GM21528 (cell line): ENCODE data around the gene TYRP1.

Experiments used
- ATAC-seq: cut with Tn5 transposase; IDR thresholded peaks from one replicate; pipeline ENCODE4 v1.9.1; 2021; ENCODE audit warnings: mild to moderate bottlenecking, moderate library complexity; ENCODE audit not compliant: unreplicated experiment, low FRiP score

TYRP1 gene

DNA sequence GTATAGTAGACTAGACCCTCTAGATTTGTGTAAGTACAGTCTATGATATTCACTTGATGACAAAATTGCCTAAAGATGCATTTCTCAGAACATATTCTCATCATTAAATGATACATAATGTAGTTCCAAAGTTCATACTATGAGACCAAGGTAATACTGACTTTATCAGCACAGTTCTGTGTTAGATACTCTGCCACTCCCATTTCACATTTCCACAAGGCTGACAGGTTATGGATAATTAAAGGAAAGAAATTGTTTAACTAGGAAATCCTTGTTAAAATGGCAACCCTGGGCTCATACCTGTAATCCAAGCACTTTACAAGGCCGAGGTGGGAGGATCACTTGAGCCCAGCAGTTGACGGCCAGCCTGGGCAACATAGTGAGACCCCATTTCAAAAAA is 33.6 kb downstream of the TYRP1 start:
- ATAC-seq, result no peak

DNA sequence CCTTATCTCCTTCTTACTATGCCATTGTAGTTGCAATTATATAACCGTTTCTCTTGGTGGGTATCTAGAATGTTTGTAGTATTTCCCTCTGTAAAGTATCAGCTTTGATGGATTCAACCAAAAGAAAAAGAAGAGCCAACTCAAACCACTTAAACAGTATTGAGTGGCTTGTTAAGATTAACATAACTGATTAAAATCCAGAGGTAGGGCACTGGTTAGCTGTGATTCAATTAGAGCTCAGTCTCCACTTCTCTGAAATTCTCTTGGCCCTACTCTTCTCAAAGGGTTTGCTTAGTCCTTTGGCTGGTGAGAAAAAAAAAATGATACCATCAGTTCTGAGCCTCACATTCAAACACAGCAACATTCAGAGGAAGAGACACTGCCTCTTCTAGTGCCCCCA is 37.0 kb downstream of the TYRP1 start:
- ATAC-seq, result no peak

DNA sequence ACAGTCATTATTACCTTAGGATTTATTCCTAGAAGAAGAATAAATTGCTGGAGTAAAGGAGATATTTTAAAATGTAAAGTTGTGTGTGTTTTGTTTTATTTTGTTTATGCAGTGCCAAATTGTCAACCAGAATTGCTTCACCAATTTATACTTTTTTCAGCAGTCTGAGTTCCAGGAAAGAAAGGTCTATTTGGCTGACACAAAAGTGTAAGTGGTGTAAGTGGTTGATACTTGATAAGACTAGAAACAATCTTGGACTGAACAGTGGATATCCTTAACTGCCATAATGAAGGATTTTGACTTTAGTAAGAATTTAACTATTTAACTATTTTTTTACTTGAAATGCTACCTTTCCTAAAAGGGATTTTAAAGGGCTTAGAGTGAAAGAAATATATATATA is 37.7 kb downstream of the TYRP1 start:
- ATAC-seq, result no peak

DNA sequence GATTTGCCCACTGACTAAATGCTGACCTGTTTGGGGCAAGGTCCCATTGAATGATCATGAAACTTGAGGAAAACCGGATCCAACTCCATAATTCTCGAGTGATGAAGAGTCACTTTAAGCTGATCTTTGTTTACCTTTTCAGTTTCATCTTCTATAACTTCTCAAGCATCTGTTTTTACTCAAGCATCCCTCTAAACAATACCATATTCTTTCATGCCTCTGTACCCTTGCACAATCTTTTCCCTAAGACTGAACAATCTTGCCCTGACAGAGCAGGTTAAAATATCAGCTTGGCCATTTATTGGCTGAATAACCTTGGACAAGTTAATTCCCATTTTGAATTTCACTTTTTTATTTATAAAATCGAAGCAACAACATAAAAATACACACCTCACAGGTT is 39.8 kb downstream of the TYRP1 start:
- ATAC-seq, result no peak

DNA sequence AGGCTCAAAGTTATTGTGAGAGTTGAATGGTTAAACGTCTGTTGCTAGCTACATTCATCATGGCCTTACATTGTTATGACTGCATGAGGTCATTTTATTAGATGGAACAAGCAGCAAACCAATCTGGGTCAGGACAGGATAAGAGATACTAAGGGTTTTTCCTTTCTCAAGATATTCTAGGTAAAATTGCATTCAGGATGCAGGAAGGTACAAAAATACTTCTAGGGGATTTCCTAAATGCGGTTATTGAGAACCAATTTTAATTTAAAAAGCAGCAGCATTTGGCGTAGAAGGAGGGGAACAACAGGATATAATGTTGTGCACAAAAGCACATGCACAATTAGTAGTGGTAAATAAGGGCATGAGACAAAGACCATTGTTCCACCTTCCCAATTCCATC is 42.5 kb downstream of the TYRP1 start:
- no peak for ATAC-seq

DNA sequence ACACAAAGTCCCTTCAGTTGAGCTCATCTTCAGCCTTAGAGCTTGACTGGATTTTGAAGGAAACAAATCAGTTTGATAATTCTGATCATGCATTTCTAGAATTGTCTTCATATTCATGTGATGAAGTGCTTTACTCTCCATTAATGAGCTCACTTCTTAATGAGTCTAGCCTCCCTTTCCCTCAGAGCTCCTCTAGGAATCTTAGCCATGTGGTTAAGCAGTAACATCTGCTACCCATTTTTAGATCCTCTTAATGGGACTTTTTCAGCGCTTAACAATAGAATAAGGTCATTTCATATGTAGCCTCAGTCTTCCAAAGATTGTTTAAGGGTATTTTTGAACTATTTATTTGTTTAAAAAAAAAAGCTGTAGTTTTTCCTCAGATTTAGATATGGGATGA is 44.7 kb downstream of the TYRP1 start:
- no peak for ATAC-seq

DNA sequence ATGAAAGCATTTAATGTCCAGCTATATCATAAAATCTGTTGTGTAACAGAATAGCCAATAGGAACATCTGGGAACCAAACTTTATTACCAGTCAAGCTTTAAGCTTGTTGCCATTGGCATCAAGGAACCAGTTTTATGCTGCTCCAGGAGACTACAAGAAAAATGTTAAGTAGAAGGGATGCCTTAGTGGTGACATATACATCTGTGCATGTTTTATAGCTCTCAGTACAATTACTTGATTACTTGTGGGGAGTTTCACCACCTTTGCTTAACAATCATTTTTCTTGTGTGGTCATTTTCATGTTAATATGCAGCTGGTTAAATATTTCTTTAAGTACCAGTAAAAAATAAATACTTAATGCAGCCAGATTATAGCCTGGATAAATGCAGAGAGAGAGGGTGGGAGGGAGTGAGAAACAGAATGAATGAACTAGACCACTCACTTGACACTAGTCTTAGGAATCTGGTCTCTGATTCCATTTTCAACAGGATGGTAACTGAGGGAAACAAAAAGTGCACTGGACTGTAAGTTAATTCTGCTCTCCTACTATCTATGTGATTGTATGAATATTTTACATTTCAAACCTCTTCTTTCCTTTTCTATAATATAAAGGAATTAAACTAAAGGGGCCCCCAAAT is 45.9 kb downstream of the TYRP1 start:
- ATAC-seq, result no peak

DNA sequence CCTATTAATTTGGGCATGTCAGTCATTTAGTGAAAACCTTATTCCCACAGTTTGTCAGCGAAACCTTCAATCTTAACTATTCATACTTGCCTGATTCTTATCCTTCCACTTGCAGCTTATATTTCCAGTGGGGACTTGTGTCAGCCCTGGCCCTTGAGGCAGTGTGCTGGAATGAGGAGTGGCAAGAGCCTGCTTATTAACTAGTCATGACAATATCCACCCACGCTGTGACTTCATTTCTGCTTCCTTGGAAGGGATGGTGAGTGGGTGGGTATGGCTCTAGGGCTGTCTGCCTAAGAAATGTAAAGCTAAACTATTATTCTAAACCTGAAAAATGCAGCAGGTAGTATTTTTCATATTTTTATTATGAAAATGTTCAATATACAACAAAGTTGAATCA is 47.7 kb downstream of the TYRP1 start:
- no peak for ATAC-seq

DNA sequence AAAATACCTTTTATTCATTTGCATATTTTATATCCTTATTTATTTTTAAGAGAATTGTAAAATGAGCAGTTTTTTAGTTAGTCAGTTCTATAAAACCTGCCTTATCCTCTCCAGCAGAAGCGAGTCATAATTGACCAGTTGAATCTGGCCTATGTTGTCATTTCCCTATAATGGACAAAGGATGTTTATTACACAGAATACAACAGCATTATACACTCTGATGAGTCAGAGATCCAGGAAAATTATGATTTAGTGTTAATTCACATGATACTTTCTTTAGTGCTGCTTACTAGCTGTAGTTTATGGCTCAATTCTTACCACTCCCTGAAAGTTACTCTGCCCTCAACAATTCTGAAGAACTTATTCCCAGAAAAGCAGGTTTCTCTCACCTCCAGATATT is 54.8 kb downstream of the TYRP1 start:
- ATAC-seq, result no peak

DNA sequence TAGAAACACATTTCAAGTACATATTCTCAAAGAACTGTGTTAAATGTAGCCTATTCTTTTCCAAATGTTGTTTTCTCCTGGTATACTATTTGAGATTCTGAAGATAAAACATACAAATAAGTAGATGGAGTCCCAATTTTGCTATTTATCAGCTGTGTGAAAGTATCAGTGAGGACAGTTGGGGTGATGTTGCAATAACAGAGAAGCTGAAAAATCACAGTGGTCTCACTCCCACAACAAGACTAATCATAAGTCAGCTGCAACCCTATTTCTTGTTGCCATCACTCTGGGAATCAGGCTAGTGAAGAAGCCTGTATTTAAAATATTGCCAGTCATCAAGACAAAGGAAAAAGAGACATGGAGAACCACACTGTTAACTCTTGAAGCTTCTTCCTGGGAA is 55.8 kb downstream of the TYRP1 start:
- ATAC-seq, result no peak

DNA sequence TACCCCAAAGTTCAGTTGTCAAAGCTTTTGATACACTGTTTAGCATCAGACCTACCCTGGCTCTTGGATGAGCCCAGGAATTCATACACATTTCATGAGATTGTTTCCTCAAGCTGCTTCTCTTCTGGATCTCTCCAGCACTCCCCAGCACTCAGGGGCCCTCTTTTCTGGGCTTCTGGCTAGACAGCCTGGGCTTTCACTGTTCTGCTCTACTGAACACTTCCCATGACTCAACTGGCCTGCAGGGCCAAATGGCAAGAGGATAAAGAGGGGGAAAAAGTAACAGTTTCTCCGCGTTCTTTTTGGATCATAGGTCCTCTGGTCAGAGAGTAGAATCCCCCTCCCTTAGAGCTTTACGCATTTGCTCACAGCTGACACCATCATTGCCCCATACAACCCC is 60.7 kb downstream of the TYRP1 start:
- no peak for ATAC-seq

DNA sequence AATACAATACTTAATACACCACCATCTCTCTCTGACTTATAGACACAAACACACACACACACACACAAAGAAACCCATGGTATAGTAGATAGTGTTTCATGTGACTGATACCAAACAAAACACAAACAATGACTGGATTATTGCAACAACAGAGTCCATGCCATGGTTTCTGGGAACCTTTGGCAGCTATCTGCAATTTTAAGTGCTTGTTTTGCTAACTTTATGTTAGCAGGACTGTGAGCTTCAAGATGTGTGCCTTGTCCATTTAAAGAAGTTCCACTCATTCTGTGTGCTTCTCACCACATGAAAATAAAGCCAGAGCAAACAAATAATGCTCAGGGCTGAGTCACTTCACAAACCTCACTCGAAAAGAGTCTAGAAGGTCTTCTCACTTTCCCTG is 66.6 kb downstream of the TYRP1 start:
- no peak for ATAC-seq
